Measurements from ENCODE around the gene CDIP1.

Gene CDIP1

DNA sequence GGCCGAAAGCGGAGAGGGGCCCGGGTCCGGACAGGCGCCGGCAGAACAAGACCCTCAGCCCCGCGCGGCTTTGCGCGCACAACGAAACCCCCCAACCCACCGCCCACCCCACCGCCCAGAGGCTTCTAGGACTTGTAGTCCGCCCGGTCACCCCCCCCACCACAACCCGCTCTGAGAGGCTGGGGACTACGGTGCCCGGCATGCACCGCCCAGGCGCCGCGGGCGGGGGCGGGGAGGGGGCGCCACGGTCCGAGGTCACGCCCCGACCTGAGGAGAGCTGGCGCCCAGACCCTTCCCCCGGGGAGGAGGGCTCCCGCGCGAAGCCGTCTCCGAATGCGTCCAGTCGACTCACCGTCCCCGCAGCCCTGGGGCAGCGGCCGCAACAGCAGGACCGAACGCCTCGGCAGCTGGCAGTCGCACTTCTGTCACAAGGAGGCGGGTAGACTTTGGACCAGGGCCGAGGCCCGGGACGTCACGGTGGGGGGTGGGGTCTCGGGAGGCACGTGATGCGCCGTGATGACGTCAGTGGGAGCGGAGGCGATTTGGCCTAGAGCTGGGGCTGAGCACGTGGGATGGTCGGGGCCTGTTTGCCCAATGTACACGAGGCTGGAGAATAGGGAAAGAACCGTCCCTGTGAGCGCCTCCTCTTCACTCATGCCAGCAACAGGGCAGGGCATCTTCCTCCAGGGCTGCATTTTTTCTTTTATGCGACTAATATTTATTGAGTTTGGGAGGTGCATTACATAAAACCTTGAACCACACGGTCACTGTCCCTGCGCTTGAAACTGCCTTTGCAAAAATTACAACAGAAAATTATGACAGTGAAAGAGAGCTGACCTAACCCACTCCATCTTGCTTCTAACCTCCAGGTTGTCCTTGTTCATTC is at the start of gene CDIP1:
CDIP1 (minus strand) TSS at position 424 of the 886 bp plus-strand sequence. CDS start 24,643 bp downstream, outside the sequence.
- Mint-ChIP-seq H3K27me3 (ENCODE audit: low read depth, poor library complexity) (peaks cover 24% of the 10 kb centered on the region), H3K9me3 (peaks cover 35% of the 10 kb centered on the region), H3K27ac (no peak within 1 kb of the TSS), H3K36me3 (ENCODE audit: low read depth) (peaks cover 37% of the 10 kb centered on the region), H3K4me3 (peak within 1 kb of the TSS; percentile 82), H3K4me1 (peaks cover 32% of the 10 kb centered on the region)
- TF ChIP-seq, protein P1, sequence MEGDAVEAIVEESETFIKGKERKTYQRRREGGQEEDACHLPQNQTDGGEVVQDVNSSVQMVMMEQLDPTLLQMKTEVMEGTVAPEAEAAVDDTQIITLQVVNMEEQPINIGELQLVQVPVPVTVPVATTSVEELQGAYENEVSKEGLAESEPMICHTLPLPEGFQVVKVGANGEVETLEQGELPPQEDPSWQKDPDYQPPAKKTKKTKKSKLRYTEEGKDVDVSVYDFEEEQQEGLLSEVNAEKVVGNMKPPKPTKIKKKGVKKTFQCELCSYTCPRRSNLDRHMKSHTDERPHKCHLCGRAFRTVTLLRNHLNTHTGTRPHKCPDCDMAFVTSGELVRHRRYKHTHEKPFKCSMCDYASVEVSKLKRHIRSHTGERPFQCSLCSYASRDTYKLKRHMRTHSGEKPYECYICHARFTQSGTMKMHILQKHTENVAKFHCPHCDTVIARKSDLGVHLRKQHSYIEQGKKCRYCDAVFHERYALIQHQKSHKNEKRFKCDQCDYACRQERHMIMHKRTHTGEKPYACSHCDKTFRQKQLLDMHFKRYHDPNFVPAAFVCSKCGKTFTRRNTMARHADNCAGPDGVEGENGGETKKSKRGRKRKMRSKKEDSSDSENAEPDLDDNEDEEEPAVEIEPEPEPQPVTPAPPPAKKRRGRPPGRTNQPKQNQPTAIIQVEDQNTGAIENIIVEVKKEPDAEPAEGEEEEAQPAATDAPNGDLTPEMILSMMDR (IDR thresholded peaks at IDR 0.05), result no peak
- peak; percentile 89 for DNase-seq

DNA sequence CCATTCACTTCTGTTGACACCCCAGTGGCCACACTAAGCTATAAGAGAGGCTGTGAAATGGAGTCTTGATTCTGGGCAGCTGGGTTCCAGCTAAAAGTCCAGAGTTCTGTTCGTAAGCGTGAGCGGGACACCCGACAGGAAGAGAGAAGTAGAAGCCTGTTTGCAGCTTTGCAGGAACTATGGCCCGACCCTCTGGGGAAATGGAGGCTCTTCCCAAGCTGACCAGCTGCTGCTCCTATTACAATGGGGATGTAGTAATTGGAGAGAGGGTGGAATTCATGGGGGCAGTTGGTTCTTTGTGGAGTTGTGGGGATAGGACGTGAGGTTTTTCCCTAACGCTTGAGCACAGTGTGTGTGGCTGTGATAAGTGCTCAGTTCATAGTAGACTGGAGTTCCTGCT is 47.7 kb upstream of the CDIP1 start:
- H3K4me3 Mint-ChIP-seq, result no peak overlapping the region
- no peaks in the 10 kb centered on the region for H3K36me3 Mint-ChIP-seq (ENCODE audit: low read depth)
- TF ChIP-seq, protein P1 (IDR thresholded peaks at IDR 0.05), result no peak
- H3K9me3 Mint-ChIP-seq, result peaks cover 8% of the 10 kb centered on the region
- H3K4me1 Mint-ChIP-seq, result peaks cover 17% of the 10 kb centered on the region
- H3K27ac Mint-ChIP-seq, result no peak overlapping the region
- peaks cover 8% of the 10 kb centered on the region for H3K27me3 Mint-ChIP-seq (ENCODE audit: low read depth, poor library complexity)
- no peak for DNase-seq

DNA sequence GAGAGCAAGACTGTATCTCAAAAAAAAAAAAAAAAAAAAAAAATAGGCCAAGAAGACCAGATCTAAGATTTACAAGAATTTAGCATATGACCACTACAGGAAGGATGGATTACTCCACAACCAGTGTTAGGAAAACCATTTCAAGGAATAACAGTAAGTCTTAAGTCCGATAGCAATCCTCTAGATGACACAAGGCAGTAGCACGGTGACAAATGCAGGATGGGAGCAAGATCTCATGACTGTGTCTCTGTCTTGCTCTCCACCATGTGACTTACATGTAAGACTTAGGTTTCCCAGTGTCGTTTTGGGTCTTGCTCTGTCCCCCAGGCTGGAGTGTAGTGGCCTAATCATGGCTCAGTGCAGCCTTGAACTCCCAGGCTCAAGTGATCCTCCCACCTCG is 45.3 kb upstream of the CDIP1 start:
- Mint-ChIP-seq H3K36me3 (ENCODE audit: low read depth) (no peaks in the 10 kb centered on the region), H3K4me3 (no peak overlapping the region), H3K9me3 (peaks cover 7% of the 10 kb centered on the region), H3K27ac (no peak overlapping the region), H3K27me3 (ENCODE audit: low read depth, poor library complexity) (peaks cover 8% of the 10 kb centered on the region), H3K4me1 (peaks cover 16% of the 10 kb centered on the region)
- TF ChIP-seq, protein P1 (IDR thresholded peaks at IDR 0.05), result no peak
- DNase-seq, result no peak

DNA sequence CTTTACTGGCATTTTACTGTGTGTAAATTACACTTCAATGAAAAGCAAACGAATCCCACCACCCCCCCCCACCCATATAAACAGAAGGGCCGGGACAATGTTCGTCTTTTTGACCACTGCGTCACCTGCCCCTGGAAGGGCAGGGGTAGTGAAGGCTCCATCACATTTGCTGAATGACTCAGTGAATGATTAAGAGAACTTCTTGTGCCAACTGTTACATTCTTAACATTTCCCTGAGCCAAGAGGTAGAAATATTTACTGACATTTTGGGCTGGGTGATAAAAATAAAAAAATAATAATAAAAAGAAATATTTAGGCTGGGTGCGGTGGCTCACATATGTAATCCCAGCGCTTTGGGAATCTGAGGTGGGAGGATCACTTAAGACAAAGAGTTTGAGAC is 41.7 kb upstream of the CDIP1 start:
- Mint-ChIP-seq H3K27me3 (ENCODE audit: low read depth, poor library complexity) (peaks cover 5% of the 10 kb centered on the region), H3K9me3 (no peaks in the 10 kb centered on the region), H3K4me1 (no peaks in the 10 kb centered on the region), H3K4me3 (no peak overlapping the region), H3K36me3 (ENCODE audit: low read depth) (no peaks in the 10 kb centered on the region), H3K27ac (no peak overlapping the region)
- TF ChIP-seq, protein P1 (IDR thresholded peaks at IDR 0.05), result no peak
- no peak for DNase-seq

DNA sequence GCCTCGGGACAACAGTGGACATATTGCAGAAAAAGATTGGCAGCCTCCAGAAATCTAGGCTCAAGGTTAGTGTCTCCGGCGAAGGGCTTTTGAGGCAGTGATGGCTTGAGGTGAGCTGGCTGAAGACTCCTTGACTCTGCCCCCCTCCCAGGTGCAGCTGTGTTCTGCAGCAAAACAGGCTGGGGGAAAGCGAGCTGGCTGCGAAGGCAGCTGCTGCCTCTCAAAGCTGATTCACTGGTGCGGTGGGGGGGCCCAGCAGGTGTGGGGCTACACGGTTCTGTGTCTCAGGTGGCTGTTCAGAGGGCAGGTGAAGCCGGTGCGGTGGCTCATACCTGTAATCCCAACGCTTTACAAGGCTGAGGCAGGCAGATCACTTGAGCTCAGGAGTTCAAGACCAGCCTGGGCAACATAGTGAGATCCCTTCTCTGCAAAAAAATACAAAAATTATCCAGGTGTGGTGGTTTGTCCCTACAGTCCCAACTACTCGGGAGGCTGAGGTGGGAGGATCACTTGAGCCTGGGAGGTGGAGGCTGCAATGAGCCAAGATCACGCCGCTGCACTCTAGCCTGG is 40.5 kb upstream of the CDIP1 start:
- Mint-ChIP-seq H3K27me3 (ENCODE audit: low read depth, poor library complexity) (peaks cover 5% of the 10 kb centered on the region), H3K36me3 (ENCODE audit: low read depth) (no peaks in the 10 kb centered on the region), H3K4me3 (no peak overlapping the region), H3K27ac (no peak overlapping the region), H3K9me3 (no peaks in the 10 kb centered on the region), H3K4me1 (no peaks in the 10 kb centered on the region)
- DNase-seq, result no peak
- TF ChIP-seq, protein P1 (IDR thresholded peaks at IDR 0.05), result no peak

All from nephron progenitor cell (in vitro differentiated cells).